HCT116 (cell line): ENCODE measurements around the gene FALEC.

Experiments
- CEBPB ChIP-seq: IDR thresholded peaks from 2 replicates; pipeline ENCODE4 v1.6.1; 2012; ENCODE audit warnings: low read depth
- EZH2 ChIP-seq: fragments of 200-600 bp; sonication (generic); IDR thresholded peaks from 2 replicates; pipeline ENCODE4 v1.6.1; 2017; ENCODE audit warnings: antibody characterized with exemption, mixed run types
- JUND ChIP-seq: IDR thresholded peaks from 2 replicates; pipeline ENCODE4 v1.6.1; 2012
- POLR2A ChIP-seq: IDR thresholded peaks from 2 replicates; pipeline ENCODE4 v1.7.0; 2011; ENCODE audit warnings: borderline replicate concordance; ENCODE audit not compliant: insufficient read depth, insufficient read length; ENCODE audit errors: extremely low read depth
- POLR2AphosphoS5 ChIP-seq: IDR thresholded peaks from 2 replicates; pipeline ENCODE4 v1.6.1; 2011; ENCODE audit warnings: mild to moderate bottlenecking, low read depth, low read length, moderate library complexity
- SRF ChIP-seq: IDR thresholded peaks from 2 replicates; pipeline ENCODE4 v1.6.1; 2012; ENCODE audit warnings: low read depth
- ZNF274 ChIP-seq: fragments of 200-500 bp; sonication (Bioruptor generic); IDR thresholded peaks from 2 replicates; pipeline ENCODE4 v1.6.1; 2014; ENCODE audit warnings: mild to moderate bottlenecking, low read depth, low read length, inconsistent platforms
- TF ChIP-seq, protein P1 (sequence below): IDR thresholded peaks from 2 replicates; pipeline ENCODE4 v1.6.1; 2011; ENCODE audit warnings: mild to moderate bottlenecking, low read length, moderate library complexity; ENCODE audit not compliant: insufficient replicate concordance; ENCODE audit errors: extremely low read depth
- TF ChIP-seq, protein P2 (sequence below), 3 experiments: fragments of 200-600 bp in 1 of 3; sonication (generic) in 1 of 3; IDR thresholded peaks in 2 of 3; conservative IDR thresholded peaks in 1 of 3; 2 replicates each; pipeline ENCODE4 v1.5.1; 2012 to 2017; ENCODE audit warnings: low read depth in 2 of 3, low read length in 2 of 3, antibody characterized with exemption in 1 of 3, borderline replicate concordance in 1 of 3, control low read depth in 1 of 3, mild to moderate bottlenecking in 1 of 3, mixed read lengths in 1 of 3, mixed run types in 1 of 3, moderate library complexity in 1 of 3; ENCODE audit not compliant: insufficient read depth in 1 of 3
- TF ChIP-seq, protein P3 (sequence below): IDR thresholded peaks from 2 replicates; pipeline ENCODE4 v1.6.1; 2012
- TF ChIP-seq, protein P4 (sequence below): IDR thresholded peaks from 2 replicates; pipeline ENCODE4 v1.6.1; 2012; ENCODE audit warnings: low read depth

DNA sequence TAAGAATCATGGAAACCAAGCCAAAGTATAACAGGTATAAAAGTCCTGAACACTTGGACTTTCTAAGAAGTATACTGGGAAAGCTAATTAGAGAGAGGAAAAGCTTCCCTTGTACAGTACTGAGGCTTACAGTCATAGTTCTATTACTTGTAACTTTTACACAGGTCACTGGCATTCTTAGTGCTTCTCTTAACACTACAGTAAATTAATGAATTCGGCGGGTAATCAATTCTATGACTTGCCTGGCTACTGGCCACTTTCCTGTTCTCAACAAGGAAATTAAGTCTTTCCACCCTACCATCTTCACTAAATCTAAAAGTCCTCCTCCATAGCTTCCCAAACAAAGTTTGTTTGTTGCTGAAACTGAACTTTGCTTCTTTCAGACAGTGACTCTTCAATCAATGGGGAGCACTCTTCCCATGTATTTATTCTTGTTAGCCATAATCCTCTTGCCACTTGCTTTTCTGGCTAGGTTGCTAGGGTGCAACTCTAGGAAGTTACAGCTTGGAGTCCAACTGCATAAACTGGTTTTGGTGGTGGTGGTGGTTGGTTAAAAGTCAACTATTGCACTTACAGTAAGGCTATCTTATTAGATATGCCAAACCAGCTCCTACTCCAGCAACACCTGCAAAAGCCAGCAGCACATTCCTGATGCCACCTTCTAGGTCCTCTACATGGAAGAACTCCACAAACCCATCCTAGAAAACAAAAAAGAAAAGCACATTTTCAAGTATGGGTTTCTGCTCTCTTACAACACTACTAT lies 61.4 kb downstream of the FALEC start:
- TF ChIP-seq, protein P1, sequence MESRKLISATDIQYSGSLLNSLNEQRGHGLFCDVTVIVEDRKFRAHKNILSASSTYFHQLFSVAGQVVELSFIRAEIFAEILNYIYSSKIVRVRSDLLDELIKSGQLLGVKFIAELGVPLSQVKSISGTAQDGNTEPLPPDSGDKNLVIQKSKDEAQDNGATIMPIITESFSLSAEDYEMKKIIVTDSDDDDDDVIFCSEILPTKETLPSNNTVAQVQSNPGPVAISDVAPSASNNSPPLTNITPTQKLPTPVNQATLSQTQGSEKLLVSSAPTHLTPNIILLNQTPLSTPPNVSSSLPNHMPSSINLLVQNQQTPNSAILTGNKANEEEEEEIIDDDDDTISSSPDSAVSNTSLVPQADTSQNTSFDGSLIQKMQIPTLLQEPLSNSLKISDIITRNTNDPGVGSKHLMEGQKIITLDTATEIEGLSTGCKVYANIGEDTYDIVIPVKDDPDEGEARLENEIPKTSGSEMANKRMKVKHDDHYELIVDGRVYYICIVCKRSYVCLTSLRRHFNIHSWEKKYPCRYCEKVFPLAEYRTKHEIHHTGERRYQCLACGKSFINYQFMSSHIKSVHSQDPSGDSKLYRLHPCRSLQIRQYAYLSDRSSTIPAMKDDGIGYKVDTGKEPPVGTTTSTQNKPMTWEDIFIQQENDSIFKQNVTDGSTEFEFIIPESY = no peak
- TF ChIP-seq, protein P2, sequence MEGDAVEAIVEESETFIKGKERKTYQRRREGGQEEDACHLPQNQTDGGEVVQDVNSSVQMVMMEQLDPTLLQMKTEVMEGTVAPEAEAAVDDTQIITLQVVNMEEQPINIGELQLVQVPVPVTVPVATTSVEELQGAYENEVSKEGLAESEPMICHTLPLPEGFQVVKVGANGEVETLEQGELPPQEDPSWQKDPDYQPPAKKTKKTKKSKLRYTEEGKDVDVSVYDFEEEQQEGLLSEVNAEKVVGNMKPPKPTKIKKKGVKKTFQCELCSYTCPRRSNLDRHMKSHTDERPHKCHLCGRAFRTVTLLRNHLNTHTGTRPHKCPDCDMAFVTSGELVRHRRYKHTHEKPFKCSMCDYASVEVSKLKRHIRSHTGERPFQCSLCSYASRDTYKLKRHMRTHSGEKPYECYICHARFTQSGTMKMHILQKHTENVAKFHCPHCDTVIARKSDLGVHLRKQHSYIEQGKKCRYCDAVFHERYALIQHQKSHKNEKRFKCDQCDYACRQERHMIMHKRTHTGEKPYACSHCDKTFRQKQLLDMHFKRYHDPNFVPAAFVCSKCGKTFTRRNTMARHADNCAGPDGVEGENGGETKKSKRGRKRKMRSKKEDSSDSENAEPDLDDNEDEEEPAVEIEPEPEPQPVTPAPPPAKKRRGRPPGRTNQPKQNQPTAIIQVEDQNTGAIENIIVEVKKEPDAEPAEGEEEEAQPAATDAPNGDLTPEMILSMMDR (IDR thresholded peaks at IDR 0.05 in 2 of 3, conservative IDR thresholded peaks at IDR 0.05 in 1 of 3; ENCODE audit: borderline replicate concordance in 1 of 3, insufficient read depth in 1 of 3, low read depth in 2 of 3, low read length in 2 of 3) = no peak
- TF ChIP-seq CEBPB (no peak), ZNF274 (no peak), SRF (no peak), POLR2A (no peak), JUND (no peak), POLR2AphosphoS5 (no peak; the same call in 1 of the 2 replicates), EZH2 (no peak)
- TF ChIP-seq, protein P3, sequence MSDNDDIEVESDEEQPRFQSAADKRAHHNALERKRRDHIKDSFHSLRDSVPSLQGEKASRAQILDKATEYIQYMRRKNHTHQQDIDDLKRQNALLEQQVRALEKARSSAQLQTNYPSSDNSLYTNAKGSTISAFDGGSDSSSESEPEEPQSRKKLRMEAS = no peak
- TF ChIP-seq, protein P4, sequence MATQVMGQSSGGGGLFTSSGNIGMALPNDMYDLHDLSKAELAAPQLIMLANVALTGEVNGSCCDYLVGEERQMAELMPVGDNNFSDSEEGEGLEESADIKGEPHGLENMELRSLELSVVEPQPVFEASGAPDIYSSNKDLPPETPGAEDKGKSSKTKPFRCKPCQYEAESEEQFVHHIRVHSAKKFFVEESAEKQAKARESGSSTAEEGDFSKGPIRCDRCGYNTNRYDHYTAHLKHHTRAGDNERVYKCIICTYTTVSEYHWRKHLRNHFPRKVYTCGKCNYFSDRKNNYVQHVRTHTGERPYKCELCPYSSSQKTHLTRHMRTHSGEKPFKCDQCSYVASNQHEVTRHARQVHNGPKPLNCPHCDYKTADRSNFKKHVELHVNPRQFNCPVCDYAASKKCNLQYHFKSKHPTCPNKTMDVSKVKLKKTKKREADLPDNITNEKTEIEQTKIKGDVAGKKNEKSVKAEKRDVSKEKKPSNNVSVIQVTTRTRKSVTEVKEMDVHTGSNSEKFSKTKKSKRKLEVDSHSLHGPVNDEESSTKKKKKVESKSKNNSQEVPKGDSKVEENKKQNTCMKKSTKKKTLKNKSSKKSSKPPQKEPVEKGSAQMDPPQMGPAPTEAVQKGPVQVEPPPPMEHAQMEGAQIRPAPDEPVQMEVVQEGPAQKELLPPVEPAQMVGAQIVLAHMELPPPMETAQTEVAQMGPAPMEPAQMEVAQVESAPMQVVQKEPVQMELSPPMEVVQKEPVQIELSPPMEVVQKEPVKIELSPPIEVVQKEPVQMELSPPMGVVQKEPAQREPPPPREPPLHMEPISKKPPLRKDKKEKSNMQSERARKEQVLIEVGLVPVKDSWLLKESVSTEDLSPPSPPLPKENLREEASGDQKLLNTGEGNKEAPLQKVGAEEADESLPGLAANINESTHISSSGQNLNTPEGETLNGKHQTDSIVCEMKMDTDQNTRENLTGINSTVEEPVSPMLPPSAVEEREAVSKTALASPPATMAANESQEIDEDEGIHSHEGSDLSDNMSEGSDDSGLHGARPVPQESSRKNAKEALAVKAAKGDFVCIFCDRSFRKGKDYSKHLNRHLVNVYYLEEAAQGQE = no peak
